GM19372 (cell line): ENCODE results near the gene UBE2V1.
"Not testable (repeated sequence)": the region's sequence is repeated elsewhere in the genome, so short reads cannot be mapped to it uniquely, and the experiment has no call there.

Source experiments
- ATAC-seq: cut with Tn5 transposase; IDR thresholded peaks from one replicate; pipeline ENCODE4 v1.9.1; 2021; ENCODE audit warnings: mild to moderate bottlenecking, low read depth, moderate library complexity; ENCODE audit not compliant: unreplicated experiment

UBE2V1 gene

GRCh38 chr20:50112512-50113419, at the start of gene UBE2V1:
Gene UBE2V1, minus strand, starts transcription at chr20:50113150. Its CDS starts 22 bp downstream, at chr20:50113128.
- ATAC-seq, result peak; percentile 44

DNA sequence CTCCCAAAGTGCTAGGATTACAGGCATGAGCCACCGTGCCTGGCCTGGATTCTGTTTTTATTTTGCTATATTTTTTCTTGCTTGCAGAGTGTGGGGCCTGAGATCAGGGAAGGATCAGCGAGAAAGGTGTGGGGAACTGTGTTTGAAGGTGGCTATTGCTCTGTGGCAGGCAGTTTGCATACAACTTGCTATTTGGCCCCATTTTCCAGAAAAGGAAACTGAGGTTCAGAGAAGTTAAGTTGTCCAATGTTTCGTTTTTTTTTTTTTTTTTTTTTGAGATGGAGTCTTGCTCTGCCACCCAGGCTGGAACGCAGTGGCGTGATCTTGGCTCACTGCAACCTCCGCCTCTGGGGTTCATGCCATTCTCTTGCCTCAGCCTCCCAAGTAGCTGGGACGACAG, 48.5 kb upstream of the UBE2V1 start:
- not testable (repeated sequence) for ATAC-seq

DNA sequence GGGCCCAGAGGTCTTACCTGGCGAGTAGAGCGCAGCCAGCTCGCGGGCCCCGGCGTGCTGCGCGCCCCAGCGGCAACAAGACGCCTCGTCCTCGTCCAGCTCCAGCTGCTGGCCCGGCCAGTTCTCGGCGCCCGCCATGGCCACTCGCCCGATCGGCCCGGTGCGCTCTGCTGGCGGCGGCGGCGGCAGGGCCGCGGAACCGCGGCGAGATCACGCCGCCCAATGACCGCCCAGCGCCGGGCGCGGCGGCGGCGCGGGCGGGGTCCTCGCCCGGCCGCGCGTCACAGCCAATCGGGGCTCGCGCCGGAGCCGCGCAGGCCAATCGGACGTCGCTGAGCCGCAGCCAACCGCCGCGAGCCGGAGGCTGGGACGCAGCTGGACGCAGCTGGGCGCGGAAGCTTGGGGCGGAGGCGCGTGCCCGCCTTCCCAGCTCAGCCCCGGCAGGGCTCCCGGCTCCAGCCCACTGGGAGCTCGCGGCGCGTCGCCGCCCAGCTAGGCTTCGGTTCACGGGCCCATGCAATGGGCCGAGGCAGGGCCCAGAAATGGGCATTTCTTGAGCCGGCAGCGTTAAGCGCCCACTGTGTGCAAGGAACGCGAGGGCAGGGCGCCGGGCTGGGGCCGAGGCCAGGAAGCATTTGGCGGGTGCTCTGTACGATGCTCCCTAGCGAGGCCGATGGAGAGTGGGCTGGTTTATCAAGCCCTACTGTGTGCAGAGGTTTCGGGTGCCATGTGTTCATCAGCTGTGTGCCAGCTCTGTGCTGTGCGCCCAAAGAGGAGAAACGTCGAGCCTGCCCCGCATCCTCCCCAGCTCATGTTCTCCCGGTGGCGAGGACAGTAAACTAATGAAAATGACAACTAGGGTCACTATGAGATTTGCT, 40.8 kb upstream of the UBE2V1 start, which contains the start of gene PEDS1:
Gene PEDS1, minus strand, starts transcription at position 224 of the 878 bp plus-strand sequence. Its CDS starts 86 bp downstream, at position 138.
- ATAC-seq, result peak; percentile 96

DNA sequence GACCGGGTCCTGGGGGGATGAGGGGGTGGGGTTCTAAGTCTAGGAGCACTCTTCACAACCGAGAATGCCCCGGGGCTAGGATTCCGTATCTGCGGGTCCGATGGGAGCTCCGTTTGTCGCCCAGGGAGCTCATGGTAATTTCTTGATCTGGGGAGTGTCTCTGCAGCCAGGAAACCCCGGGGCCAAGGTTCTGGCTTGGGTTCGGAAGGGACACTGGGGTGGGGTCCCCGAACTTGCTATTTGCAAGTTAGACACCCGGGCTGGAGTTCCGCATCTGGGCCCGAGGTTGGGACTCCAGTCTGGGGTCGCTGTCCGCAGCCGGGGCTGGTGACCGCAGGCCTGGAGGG, 40.2 kb upstream of the UBE2V1 start:
- ATAC-seq, result no peak

DNA sequence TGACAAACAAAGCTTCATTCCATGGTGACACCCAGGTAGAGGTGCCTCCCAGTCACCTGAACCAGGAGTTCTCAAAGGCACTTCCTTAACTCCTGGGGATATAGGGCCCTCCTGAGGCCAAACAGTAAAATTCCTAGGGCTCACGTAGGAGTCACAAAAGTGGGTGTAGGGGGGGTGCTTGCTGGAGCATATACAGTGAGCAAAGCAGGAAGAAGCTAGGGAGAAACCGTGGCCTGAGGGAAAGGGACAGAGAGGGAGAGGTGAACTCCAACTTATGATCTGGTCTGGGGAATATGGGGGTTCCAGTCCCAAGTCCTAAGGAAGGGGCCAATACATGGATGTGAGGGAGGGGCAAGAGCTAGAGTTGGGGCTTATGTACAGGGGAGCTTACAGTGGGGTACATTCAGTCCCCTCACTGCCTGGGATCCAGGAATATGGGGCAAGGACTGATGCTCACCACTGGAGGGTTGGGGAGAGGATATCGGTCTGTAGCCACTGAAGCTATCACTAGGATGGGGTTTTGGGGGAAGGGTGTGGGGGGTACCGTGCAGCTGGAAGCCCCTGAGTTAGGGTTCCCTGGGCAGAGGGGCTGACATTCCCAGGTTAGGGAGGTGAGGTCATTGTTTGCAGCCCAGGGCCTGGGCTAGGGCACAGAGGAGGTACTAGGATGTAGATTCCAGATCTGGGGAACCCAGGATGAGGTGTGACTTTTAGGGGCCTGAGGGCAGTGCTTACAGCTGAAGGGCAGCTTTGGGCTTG, 39.6 kb upstream of the UBE2V1 start:
- ATAC-seq, result no peak

DNA sequence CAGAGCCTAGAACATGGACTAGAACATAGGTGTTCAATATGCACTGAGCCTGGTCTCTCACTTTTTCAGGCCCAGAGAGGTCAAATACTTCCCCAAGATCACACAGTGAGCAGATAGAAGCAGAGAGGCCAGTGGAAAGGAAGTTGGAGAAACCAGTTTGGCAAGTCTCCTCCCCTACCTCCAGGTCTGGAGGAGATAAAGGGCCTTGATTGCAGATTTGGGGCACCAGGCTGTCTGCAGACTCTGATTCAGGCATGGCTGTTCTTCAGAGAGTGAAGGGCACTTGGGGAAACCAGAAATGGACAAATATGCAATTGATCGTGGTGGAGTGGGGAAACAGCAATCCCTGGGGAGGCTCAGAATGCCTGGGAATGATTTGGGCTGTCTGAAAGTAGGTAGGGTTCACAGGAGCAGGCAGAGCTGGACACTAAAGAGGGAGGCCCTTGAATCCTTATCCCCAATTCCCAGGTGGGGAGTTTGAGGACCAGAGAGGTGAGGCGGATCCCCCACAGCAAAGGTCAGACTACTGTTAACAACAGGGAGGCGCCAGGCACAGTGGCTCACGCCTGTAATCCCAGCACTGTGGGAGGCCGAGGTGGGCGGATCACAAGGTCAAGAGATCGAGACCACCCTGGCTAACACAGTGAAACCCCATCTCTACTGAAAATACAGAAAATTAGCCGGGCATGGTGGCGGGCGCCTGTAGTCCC, 38.2 kb upstream of the UBE2V1 start:
- no peak for ATAC-seq

DNA sequence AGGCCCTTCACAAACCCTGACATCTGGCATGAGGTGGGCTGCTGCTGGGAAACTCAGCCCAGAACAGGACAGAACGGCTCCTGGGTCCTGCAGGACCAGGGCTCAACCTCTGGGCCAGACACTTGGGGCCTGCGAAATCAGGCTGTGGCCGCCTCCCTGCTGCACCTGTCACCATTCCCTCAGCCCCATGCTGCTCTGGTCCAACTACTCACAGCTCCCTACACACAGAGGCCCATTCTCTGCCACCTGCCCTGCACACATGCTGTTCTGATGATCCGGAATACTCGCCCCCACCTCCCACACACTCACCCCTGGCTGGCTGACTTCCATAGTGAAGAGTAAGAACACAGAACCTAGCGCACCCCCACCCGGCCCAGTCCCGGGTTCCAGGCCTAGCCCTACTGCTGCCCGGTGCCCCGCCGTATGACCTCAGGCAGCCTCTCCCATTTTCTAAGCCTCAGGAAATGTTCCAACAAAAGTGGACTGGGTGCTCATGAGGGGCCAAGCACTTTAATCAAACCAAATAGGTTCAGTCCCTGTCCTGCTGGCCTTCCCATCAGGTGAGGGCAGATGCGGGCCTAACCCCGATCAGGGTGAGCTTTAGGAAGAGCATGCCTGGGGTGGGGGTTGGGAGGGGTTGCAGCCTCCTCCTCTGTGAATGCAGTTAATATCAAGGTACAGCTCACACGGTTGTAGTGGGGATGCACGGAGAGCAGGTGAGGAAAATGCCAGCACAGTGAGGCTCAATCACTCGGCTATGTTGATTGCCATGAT, 36.7 kb upstream of the UBE2V1 start:
- no peak for ATAC-seq

GRCh38 chr20:50146732-50147662, 34.0 kb upstream of the UBE2V1 start:
- ATAC-seq, result peak; percentile 80

DNA sequence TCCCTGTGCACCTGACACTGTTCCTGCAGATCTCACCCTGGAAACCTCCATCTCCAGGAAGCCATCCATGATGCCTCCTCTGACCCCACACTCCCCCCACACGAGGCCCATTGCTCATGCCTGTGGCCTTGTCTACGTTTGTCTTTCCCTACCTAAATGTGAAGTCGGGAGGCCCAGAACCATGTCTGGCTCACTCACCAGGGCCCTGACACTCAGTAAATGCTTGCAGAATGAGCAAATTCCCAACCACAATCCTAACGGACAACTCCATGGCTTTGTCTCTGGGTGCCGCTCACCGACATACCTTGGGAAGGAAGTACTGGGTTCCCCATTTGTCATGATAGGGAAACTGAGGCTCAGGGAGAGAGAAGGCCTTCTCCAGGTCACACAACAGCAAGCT, 33.3 kb upstream of the UBE2V1 start:
- no peak for ATAC-seq

DNA sequence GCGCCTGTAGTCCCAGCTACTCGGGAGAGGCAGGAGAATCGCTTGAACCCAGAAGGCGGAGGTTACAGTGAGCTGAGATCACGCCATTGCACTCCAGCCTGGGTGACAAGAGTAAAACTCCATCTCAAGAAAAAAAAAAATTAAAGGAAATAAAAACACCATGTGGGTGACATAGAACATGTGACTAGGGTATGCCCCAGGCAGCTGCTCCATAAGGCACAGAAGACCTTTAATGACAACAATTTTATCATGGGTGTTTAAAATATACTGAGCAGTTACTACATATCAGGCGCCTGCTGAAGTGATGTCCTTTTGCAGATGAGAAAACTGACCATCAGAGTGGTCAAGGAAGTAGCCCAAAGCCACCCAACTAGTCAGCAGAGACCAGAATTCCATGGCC, 32.6 kb upstream of the UBE2V1 start:
- no peak for ATAC-seq

DNA sequence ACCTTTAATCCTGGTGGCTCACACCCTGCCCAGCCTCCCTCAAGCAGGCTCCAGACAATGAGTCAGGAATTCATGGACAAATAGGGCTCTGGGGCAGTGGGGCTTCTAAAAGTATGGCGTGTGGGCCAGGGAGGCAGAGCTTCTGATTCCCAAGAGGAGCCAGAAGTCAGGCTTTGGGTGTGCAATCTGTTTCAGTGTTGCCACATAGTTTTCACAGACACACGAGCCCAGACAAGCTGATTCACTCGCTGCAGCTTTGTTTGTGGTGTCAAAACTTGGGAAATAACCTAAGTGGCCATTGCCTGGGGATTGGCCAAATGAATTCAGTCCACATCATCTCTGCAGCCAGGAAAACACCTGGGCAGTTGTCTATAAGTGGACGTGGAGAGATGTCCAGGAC, 31.4 kb upstream of the UBE2V1 start:
- ATAC-seq, result no peak

- ATAC-seq, result no peak
These were observed 29.9 kb upstream of the UBE2V1 start for GRCh38 chr20:50142812-50143211.

DNA sequence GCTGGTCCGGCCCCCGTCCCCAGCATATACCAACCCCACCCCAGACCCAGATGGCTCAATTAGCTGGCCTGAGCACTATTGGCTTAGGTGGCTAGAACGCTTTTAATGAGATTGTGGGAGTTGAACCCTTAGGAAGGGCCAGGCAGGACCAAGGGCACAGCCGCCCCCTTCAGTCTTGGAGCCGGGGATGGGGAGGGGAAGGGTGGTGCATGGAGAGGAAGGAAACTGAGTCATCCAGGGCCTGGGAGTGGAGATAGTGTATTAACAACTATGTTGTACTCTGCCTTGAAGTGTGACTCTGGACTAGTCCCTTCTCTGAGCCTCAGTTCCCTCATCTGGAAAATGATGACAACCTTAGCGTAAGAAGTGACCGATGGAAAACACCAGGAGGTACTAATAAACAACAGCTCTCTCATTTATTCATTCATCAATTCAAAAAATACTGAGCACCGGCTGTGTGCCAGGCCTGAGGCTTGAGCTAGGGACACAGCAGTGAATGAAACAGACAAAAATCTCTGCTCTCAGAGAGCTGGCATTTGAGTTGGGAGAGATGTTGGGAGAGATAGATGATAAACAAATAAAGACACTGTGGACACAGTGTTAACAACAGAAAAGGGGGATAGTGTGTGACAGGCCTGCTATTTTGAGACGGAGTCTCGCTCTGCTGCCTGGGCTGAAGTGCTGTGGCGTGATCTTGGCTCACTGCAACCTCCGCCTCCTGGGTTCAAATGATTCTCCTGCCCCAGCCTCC, 29.0 kb upstream of the UBE2V1 start:
- no peak for ATAC-seq

DNA sequence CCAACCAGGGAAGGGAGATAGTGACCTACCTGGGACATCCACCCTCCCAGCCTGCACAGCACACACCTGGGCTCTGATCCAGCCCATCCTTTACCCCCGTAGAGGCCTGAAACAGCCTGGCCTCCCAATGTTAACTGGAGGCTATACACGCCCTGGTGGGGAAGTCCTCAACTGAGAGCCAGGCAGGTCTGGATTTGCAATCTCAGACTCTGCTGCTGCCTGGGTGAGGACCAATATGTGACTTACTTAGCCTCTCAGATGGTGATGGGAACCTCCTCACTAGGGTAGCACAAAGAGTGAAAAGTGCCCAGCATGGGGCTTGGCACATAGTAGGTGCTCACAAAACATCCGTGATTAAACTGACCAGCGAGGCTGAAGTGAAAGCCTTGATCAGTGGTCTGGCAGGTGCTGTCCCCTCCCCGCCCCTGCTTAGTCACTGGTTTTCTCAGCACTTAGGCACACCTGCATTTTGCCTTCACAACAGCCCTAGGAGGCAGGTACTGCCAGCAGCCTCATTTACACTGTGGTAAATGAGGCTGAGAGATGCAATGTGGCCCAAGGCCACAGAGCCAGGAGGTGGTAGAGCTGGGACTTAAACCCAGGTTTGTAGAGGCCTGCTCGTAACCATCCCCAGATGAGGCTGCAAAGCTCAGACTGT, 28.2 kb upstream of the UBE2V1 start:
- no peak for ATAC-seq

DNA sequence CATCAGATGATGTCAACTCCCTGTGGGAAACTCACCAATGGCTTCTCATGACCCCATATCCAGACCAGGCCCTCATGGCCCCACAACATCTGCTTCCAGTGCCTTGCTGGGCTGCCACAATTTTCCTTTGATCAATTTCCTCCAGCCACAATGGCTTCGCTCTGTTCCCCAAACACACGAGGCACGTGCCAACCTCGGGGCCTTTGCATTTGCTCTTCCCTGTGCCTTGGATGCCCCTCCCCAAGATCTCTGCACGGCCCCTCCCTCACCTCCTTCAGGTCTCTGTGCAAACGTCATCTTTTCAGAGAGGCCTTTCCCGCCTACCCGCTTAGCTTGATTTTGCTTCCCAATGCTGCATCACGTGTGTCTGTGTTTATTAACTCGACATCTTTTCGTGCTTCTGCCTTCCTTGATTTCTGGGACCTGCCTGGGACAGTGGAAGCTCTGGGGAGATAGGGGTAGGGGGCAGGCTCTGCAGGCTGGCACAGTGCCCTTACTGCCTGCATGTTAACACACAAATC, 27.4 kb upstream of the UBE2V1 start:
- no peak for ATAC-seq

- no peak for ATAC-seq
These were observed 25.8 kb upstream of the UBE2V1 start for GRCh38 chr20:50138479-50139393.
